22Rv1 (cell line): ENCODE data around the gene HID1.

Experiments
- CTCF ChIP-seq: fragments of 450-650 bp; IDR thresholded peaks from 2 replicates; pipeline ENCODE4 v1.5.1; 2017; ENCODE audit warnings: mild to moderate bottlenecking
- ZFX ChIP-seq: fragments of 450-650 bp; IDR thresholded peaks from 2 replicates; pipeline ENCODE4 v1.6.1; 2017; ENCODE audit warnings: antibody characterized with exemption, borderline replicate concordance

GRCh38 chr17:74945543-74945942 is 27.0 kb downstream of the HID1 start:
- TF ChIP-seq CTCF (no peak), ZFX (no peak)
